Activated T-cell treated with anti-CD3 and anti-CD28 coated beads for 24 hours (primary cell): Measurements from ENCODE around the gene GPHN.
"Not testable (repeated sequence)": the region's sequence is repeated elsewhere in the genome, so short reads cannot be mapped to it uniquely, and the experiment has no call there.

Source experiments
- DNase-seq: peaks from one replicate; pipeline ENCODE4 v3.0.0-alpha.2; 2020; ENCODE audit warnings: low read depth

GPHN gene

GRCh38 chr14:66677780-66678179, 169.8 kb downstream of the GPHN start:
- DNase-seq = no peak

GRCh38 chr14:66680216-66680615, 172.3 kb downstream of the GPHN start:
- no peak for DNase-seq

GRCh38 chr14:66696326-66696725, 188.4 kb downstream of the GPHN start:
- DNase-seq = no peak

GRCh38 chr14:66698503-66698902, 190.6 kb downstream of the GPHN start:
- no peak for DNase-seq

- no peak for DNase-seq
Measured at GRCh38 chr14:66701813-66702212, 193.9 kb downstream of the GPHN start.

GRCh38 chr14:66708267-66708666, 200.3 kb downstream of the GPHN start:
- DNase-seq = no peak

- no peak for DNase-seq
Measured at GRCh38 chr14:66709291-66709690, 201.3 kb downstream of the GPHN start.

GRCh38 chr14:66714291-66714690, 206.3 kb downstream of the GPHN start:
- not testable (repeated sequence) for DNase-seq

- DNase-seq = not testable (repeated sequence)
Measured at GRCh38 chr14:66715313-66715712, 207.4 kb downstream of the GPHN start.

GRCh38 chr14:66716227-66716626, 208.3 kb downstream of the GPHN start:
- DNase-seq = no peak

- no peak for DNase-seq
Measured at GRCh38 chr14:66717561-66718140, 209.7 kb downstream of the GPHN start.

GRCh38 chr14:66724996-66725395, 217.0 kb downstream of the GPHN start:
- DNase-seq = no peak

- not testable (repeated sequence) for DNase-seq
Measured at GRCh38 chr14:66731298-66731697, 223.4 kb downstream of the GPHN start.

GRCh38 chr14:66735853-66736252, 227.9 kb downstream of the GPHN start:
- no peak for DNase-seq

GRCh38 chr14:66739826-66740225, 231.9 kb downstream of the GPHN start:
- no peak for DNase-seq

- no peak for DNase-seq
Measured at GRCh38 chr14:66745078-66745477, 237.1 kb downstream of the GPHN start.

- no peak for DNase-seq
Measured at GRCh38 chr14:66746316-66747006, 238.5 kb downstream of the GPHN start.

- DNase-seq = no peak
Measured at GRCh38 chr14:66752109-66752508, 244.2 kb downstream of the GPHN start.

- DNase-seq = no peak
Measured at GRCh38 chr14:66758031-66758613, 250.2 kb downstream of the GPHN start.

- no peak for DNase-seq
Measured at GRCh38 chr14:66772146-66772545, 264.2 kb downstream of the GPHN start.

GRCh38 chr14:66782853-66783252, 274.9 kb downstream of the GPHN start:
- DNase-seq = no peak

- no peak for DNase-seq
Measured at GRCh38 chr14:66790101-66790500, 282.2 kb downstream of the GPHN start.

GRCh38 chr14:66802962-66803361, 295.0 kb downstream of the GPHN start:
- DNase-seq = no peak

- no peak for DNase-seq
Measured at GRCh38 chr14:66804141-66804540, 296.2 kb downstream of the GPHN start.
